Stimulated activated CD4-positive, alpha-beta T cell treated with anti-CD3 and anti-CD28 coated beads, Interleukin-4, amount 100 ng/mL, for 4 hours (primary cell): ENCODE data around the gene FAM120A.
"Not testable (repeated sequence)": the region's sequence is repeated elsewhere in the genome, so short reads cannot be mapped to it uniquely, and the experiment has no call there.

Experiments
- DNase-seq, 2 experiments: peaks; one replicate each; pipeline ENCODE4 v3.0.0-alpha.2; 2020

The FAM120A gene

GRCh38 chr9:93475108-93475507, 23.6 kb downstream of the FAM120A start:
- DNase-seq: no peak

GRCh38 chr9:93475856-93476255, 24.4 kb downstream of the FAM120A start:
- no peak for DNase-seq

GRCh38 chr9:93476924-93477323, 25.4 kb downstream of the FAM120A start:
- DNase-seq: no peak

DNA sequence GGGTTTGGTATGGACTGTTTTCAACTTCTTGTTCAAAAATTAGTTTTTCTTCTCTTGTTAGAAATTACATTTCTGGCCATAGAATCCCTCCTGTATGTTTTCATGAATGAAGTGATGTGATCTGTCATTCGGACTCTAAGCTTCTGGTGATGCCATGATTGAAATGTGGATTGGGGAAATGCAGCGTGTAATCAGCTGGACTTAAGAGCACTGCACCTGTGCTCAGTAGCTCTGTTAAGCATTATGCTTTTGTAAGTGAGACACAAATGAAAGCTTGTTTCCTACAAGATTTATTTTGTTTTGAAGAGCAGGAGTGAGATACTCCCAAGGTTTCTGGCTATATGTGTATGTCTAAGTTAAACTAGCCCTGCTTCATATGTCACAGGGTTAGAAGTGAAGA, 25.9 kb downstream of the FAM120A start:
- DNase-seq: no peak

GRCh38 chr9:93479726-93480125, 28.2 kb downstream of the FAM120A start:
- DNase-seq: no peak

- no peak for DNase-seq
Measured at GRCh38 chr9:93480262-93480661, 28.8 kb downstream of the FAM120A start.

GRCh38 chr9:93480728-93481324, 29.3 kb downstream of the FAM120A start:
- DNase-seq: no peak

GRCh38 chr9:93483497-93483896, 32.0 kb downstream of the FAM120A start:
- no peak for DNase-seq

DNA sequence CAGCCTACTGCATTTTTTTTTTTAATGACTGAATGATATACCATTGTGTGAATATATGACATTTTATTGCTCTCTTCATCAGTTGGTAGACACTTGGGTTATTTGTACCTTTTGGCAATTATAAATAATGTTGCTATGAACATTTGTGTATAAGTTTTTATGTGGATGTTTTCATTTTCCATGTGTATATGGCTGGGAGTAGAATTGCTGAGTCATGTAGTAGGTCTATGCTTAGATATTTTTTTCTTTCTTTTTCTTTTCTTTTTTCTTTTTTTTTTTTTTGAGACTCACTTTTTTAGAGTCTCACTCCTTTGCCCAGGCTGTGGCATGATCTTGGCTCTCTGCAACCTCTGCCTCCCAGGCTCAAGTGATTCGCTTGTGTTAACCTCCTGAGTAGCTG, 34.8 kb downstream of the FAM120A start:
- DNase-seq: no peak

GRCh38 chr9:93488244-93488643, 36.8 kb downstream of the FAM120A start:
- DNase-seq: no peak

GRCh38 chr9:93491593-93492232, 40.2 kb downstream of the FAM120A start:
- DNase-seq: no peak

GRCh38 chr9:93492327-93492726, 40.8 kb downstream of the FAM120A start:
- DNase-seq: no peak

GRCh38 chr9:93493949-93494348, 42.5 kb downstream of the FAM120A start:
- DNase-seq: no peak

- no peak for DNase-seq
Measured at GRCh38 chr9:93496285-93496684, 44.8 kb downstream of the FAM120A start.

GRCh38 chr9:93500571-93501298, 49.2 kb downstream of the FAM120A start:
- DNase-seq: no peak

DNA sequence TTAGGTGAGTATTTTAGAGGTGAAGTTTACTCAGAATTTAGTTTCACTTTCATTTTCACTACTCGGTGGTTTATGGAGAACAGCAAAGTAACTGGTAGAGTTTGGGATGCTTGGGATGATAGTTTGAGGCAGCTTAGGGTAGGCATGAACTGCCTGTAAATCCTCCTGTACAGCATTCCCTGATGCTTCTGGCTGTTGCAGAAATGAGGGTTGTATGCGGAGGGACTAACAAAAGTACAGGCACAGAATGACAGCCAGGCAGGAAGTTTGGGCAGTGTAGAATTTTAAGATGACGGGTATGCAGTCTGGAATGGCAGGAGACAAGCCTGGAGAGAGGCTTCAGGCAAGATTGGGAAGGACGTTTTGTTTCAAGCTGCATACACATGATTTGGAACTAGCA, 49.9 kb downstream of the FAM120A start:
- no peak for DNase-seq

DNA sequence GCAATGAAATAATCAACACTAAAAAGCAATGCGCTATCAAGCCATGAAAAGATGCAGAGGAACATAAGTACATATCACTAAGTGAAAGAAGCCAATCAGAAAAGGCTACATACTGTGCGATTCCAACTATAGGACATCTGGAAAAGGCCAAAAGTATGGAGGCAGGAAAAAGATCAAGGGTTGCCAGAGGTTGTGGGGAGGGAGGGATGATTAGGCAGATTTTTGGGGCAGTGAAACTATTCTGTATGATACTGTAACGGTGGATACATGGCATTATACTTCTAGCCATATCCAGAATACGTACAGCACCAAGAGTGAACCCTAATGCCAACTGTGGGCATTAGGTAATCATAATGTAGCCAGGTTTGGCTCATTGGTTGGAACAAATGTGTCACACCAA, 51.9 kb downstream of the FAM120A start:
- DNase-seq: no peak

GRCh38 chr9:93505541-93506132, 54.2 kb downstream of the FAM120A start:
- no peak for DNase-seq

DNA sequence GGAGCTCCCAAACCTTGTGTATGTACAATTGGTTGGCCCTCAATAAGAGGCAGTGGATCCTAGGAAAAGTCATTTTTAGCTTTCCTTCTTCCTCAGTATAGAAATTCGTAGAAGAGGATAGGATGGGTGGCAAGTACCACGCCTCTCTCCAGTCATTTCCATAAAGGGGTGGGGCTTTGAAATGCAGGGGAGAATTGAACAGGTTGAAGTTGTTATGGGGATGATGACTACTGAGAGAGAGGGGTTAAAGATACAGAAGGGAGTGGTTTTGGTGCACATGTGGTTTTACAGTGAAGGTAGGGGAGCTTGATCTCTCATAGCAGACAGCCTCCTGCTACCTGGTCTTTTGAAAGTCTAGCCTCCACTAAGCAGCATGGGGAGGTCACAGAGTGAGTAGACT, 56.3 kb downstream of the FAM120A start:
- DNase-seq: no peak

DNA sequence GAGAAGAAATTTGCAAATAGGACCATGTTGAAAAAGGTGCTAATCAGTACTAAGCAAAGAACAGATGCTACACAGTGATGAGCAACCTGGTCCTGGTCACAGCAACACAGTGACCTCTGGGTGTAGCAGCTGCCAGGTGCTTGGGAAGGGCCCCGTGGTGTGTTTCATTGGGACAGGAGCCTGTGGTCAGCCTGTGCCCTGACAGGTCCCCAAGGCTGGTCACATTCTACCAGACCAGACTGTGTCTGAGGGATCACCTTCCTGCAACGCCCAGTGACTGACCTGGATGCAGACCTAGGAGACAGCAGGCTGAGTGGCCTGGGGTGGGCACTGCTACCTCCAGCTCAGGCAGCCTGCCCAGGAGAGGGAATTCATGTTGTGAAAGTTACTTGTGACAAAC, 56.7 kb downstream of the FAM120A start:
- DNase-seq: no peak

DNA sequence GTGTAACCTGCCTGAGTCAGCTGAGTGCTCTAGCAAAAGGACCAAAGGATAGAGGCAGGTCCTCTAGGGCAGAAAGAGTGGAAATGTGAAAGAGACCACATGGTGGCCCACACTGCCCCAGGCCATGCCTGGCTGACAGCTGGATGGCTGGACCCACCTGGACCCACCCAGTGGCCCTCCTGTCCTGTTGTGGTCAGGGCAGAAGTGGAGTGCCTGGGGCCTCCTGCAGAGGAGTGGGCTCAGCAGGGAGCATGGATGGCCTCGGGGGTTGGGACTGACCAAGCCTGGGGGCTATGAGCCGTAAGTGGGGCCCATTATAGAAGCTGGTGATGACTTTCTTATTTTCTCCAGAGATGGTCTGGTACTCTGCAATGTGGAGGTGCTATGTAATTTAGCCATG, 57.6 kb downstream of the FAM120A start:
- no peak for DNase-seq

- DNase-seq: no peak
Measured at GRCh38 chr9:93510041-93510440, 58.6 kb downstream of the FAM120A start.

DNA sequence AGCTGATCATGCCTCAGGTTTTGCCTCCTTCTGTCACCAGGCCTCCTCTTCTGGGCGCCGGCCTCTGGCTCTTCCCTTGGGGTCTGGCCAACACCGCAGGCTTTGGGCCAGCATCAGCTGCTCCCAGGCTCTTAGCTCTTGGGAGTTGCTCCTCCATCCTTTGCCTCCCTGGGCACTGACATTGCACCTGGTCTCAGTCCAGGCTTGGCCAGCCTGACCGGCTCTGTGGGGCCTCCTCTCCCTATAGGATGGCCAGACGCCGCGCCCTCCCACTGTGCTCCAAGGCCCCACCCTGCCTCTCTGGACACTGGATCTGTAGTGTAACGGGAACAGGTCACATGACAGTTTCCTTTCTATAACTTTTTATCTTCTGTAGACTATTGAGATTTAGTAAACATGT, 59.7 kb downstream of the FAM120A start:
- DNase-seq: not testable (repeated sequence)
